NCI-H1436 (cell line): ENCODE data around the gene FBLN2.

ENCODE experiments used
- DNase-seq: peaks from one replicate; lab custom pipeline; 2025; lab: John Stamatoyannopoulos, UW

FBLN2 gene

DNA sequence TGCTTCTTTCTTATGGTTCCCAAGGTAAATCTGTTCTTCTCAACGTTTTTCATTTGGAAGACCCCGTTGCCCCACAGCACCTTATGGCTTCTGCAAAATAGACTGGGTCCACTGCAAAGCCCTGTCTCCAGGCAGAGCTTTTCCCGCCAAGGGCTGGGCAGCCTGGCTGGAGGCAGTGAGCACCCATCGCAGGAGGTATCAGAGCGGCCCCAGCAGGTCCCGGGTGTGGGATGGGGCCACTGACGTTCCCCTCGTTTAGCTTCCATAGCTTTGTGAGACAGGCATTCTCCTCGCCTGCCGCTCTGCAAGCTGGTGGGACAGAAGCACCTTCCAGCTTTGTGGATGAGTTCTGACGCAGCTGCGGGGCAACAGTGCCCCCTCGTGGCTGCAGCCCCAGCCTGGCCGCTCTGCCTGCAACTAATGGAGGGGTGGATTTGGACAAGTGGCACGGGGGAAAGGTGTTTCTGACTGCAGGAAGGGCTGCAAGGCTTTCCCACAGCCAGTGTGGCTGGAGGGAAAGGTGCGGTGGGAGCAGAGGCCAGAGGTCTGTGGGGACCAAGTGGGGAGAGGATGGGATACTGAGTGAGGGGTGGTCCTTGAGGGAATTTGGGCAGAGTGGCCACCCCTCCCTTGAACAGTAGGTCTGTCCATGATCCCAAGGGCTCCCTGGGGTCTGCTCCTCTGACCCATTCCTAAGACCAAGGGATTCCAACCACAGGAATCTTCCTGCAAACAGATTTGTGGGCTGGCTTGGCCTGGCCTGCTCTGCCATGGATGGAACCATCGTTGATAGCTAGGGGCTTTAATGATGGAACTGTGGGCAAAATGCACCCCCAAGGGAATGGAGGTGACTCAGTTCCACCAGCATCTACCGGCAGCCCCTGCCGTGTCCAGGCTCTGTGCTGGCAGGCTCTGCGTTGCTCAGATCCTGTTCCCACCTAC lies 99.4 kb downstream of the FBLN2 start:
- peak; percentile 22 for DNase-seq

DNA sequence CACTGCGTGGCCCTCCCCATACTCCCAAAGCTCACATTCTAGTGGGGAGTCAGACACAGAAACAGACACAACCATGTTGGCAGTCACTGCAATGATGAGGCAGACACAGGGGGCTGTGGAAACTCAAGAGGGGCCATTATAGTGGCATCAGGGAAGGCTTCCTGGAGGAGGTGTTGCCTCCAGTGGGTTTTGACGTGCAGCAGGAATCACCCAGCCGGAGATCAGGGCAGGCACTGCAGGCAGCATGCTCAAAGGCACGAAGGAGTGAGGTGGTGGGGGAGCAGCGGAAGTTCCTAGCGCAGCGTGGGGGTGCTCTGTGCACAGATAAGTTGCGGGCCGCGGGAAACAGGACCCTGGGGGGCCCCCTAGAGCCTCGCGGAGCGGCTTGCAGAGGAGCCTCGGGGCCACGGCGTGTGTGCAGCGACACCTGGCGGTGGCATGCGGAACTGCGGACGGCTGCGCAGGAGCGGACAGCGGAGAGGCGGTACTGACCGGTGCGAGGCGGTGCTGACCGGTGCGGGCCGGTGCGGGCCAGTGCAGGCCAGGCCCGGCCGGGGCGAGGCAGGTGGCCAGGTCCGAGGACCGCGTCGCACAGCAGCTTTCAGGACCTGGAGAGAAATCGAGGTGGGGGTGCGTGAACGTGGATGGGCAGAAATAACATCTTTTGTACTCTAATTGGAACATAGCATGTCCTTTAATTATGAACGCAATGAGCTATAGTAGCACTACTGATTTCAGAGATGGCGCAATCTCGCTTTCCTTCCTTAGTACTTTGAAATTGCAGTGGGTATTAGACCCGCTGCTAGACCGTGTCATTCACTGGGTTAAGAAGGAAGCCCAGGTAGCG lies 101.5 kb downstream of the FBLN2 start:
- peak; percentile 12 for DNase-seq

- DNase-seq: no peak
Observed at GRCh38 chr3:13651057-13651400, 102.1 kb downstream of the FBLN2 start.

DNA sequence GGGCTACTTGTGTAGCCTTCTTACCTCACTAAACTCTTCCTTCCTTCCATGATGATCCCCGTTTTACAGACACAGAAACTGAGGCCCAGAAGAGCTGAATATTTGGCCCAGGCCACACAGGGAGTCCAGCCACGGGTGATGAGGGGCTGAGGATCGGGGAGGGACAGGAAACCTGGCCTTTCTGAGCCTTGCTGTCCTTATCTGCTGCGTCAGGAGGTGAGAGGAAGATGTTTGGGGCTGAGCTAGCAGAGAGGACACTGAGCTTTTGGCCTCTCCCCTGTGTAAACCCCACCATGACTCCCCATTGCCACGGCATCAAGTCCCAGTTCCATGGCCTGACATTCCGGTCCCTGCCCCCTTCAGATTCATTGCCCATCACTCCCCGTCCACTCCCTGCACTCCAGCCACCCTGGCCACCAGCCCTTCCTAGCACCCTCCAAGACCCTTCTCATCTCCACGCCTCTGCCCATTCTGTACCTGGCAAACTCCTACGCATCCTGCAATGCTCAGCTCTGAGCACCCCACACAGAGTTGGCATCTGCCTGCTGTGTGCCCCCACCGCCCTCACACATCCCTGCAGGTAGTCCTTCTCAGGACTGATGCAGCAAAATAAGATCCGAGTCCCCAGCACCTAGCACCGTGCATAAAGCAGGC lies 103.0 kb downstream of the FBLN2 start:
- no peak for DNase-seq

GRCh38 chr3:13652728-13653127 lies 103.8 kb downstream of the FBLN2 start:
- DNase-seq: no peak

- DNase-seq: no peak
Observed at GRCh38 chr3:13653631-13654279, 104.8 kb downstream of the FBLN2 start.

- no peak for DNase-seq
Observed at GRCh38 chr3:13654330-13655060, 105.6 kb downstream of the FBLN2 start.

DNA sequence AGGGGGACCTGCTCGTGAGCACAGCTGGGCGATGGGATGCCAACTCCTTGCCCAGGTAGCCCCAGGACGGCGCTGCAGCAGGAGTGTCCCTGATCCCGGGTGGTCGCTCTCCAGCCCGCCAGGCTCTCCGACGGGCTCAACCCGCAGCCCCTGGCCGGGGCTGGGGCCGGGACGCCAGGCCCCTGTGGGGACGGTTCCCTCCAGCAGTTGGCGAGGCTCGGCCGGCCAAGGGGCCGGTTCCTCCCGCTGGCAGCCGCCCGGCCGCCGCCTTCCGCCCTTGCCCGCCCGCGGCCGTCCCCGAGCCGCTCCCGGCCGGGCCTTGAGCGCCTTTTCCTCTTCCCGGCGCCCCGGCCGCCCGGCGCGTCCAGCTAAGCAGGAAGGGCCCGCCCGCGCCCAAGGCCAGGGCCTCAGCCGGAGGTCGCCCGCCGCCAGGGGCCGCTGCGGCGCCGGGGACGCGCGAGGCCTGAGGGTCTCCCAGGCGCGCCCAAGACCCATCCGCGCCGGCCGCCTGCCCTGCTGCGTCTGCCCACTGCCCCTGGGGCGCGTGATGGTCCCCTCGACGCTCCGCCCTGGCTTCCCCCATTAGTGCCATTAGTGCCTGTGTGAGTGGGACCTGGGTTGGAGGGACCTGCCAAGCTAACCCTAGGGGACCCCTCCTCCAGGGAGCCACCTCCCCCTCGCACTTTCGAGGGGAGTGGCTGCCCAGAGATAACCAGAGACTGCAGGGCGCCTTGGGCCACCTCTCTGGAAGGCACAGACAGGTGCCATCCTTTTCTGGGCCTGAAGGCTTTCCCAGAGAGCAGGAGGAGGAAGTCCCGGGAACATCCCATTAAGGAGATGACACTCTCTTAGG lies 106.4 kb downstream of the FBLN2 start:
- no peak for DNase-seq

- no peak for DNase-seq
Observed at GRCh38 chr3:13656584-13657301, 107.8 kb downstream of the FBLN2 start.

DNA sequence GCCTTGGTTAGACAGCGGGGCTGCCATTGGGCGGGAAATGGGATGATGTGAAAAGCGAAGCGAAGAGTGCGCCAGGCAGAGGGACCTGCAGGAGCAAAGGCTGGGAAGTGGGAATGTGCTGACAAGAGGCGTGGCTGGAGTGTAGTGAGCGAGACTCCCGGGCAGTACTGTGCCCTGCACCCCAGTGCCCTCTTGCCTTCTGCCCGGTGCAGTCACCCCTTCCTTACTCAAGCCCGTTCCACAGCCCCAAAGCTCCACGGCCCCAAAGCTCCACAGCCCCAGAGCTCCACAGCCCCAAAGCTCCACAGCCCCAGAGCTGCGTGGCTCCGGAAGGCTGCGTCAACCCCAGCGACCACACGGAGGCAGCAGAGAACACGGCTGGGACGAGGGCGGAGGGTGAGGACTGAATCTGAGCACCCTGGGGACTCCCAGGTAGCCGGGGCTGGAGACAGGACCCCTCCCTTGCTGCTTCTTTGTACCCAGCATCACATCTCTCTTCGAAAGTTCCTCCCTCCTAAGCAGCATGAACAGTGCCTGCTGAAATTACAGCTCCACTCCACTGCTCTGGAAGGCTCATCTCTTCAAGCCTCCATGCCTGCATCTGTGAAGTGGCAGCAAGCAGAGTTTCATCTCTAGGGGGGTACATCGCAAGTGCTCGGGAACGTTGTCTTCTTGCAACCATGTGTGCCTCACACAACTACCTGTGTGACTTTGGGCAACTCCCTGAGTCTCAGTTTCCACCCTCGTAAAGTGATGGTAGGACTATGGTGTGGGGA lies 108.9 kb downstream of the FBLN2 start:
- DNase-seq: no peak

DNA sequence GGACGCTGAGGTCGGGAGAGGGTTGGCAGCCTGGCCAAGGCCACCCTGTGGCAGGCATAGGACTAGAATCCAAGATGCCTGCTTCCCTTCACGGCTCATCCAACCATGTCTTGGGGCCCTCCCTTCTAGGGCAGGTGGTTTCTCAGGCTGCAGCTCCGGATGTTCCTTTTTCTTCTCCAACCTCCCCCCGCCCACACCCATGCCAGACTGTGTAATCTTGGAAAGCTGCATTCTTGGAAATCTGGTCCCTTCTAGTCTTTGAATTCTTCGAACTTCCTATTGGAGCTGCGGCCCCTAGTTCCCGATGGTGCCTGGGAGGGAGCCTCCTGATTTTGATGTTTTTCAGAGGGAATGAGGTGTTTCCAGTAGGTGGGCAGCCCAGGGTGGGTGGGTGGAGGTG lies 109.8 kb downstream of the FBLN2 start:
- no peak for DNase-seq

GRCh38 chr3:13659221-13659969 lies 110.5 kb downstream of the FBLN2 start:
- DNase-seq: no peak

- no peak for DNase-seq
Observed at GRCh38 chr3:13660042-13660874, 111.3 kb downstream of the FBLN2 start.

DNA sequence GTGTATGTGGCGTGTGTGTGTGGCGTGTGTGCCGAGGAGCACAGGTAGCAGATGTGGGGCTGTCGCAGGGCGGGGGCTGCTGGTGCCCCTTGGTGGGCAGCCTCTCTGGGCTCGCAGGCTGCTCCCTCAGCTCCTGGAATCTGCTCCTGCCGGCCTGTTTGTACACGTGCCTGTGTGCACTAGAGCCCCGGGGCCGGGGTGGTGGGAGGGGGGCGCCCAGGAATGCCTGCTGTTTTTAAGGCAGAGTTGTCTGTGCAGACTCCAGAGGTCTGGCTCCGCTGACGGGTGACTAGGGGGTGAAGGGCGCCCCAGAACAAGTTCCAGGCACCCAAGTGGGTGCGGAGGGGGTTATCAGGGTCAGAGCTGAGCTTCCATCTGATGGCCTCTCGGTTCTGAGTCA lies 112.2 kb downstream of the FBLN2 start:
- DNase-seq: no peak

DNA sequence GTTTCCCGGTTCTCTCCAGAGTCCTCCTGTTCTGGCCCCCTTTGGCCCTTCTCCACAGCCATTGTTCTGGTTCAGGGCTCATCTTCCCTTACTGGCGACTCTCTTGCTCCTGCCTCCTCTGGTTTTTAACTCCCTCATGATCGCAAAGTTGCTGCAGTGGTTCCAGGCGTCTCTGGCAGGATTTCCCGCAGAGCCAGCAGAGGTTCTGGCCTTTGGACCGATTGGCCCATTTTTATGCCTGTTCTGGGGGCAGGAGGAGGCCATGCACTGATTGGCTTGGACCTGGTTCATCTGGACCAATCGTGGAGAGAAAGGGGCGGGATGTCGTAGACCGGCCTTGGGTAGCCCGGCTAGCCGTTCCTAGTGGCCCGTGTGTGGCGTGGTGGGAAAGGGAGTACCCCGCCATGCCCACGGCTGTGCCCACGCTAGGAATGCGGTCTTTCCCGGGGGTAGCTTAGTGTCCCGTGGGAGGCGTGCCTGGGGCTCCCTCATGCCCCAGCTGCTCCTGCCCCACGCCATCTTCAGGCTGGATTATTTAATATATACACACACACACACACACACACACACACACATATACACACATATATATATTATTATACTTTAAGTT lies 113.4 kb downstream of the FBLN2 start:
- DNase-seq: no peak

DNA sequence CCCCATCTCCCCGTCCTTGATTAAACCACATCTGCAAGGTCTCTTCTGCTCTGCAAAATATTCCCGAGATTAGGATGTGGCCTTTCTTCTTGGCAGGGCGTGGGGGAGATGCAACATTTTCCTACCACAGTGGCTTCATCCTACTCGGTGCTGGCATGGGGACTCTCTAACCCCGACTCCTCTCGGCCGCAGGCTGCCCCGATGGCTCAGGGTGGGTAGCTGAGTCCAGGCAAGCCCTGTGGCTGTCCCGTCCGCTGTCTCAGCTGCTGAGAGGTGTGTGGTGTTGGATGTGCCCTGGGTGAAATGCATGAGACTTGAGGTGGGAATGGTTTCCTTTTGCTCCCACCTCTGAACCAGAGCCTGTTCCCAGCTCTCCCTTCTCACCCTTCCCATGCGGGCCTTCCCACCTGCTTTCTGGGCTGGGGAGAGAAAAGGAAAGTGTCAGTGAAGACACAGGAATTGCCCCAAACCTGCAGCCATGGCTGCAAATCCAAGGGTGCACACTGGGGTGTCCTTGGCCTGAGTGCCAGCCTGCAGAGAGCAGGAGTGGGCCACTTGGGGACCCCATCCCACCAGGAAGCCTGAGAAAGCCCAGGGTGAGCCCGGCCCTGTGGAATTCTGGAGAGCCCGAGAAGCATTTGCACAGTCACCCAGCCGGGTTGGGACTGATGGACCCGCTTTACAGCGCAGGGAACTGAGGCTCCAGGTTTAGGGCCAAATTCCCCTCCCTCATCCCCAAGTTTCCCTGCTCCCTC lies 115.0 kb downstream of the FBLN2 start:
- DNase-seq: no peak
